Measurements from ENCODE around the gene IGSF21.

GRCh38 chr1:18312961-18313360 is 205.4 kb downstream of the IGSF21 start:
- TF ChIP-seq CTCF (IDR thresholded peaks at IDR 0.05) = no peak
- TF ChIP-seq POLR2A (IDR thresholded peaks at IDR 0.05) = no peak
